ENCODE results near the gene MKRN2OS.
"Not testable (repeated sequence)": the region's sequence is repeated elsewhere in the genome, so short reads cannot be mapped to it uniquely, and the experiment has no call there.

MKRN2OS gene

GRCh38 chr3:12560505-12561190 lies 15.3 kb upstream of the MKRN2OS start:
- DNase-seq = no peak

- DNase-seq = no peak
Measured at GRCh38 chr3:12559520-12559919, 14.2 kb upstream of the MKRN2OS start.

GRCh38 chr3:12558706-12559105 lies 13.4 kb upstream of the MKRN2OS start:
- no peak for DNase-seq

- DNase-seq = no peak
Measured at GRCh38 chr3:12557473-12558100, 12.3 kb upstream of the MKRN2OS start.

- peak; percentile 76 for DNase-seq
Measured at GRCh38 chr3:12556690-12557472, 11.6 kb upstream of the MKRN2OS start, which contains the start of gene MKRN2. MKRN2 (plus strand) TSS chr3:12557087; CDS start chr3:12557151, 64 bp downstream.

- no peak for DNase-seq
Measured at GRCh38 chr3:12556314-12556689, 11.0 kb upstream of the MKRN2OS start.

- DNase-seq = no peak
Measured at GRCh38 chr3:12553921-12554391, 8.7 kb upstream of the MKRN2OS start.

GRCh38 chr3:12549971-12550760 lies 4.9 kb upstream of the MKRN2OS start:
- DNase-seq = no peak

- DNase-seq = no peak
Measured at GRCh38 chr3:12544652-12545472, 437 bp downstream of the MKRN2OS start.

GRCh38 chr3:12543497-12543896 lies 1.8 kb downstream of the MKRN2OS start:
- DNase-seq = not testable (repeated sequence)

GRCh38 chr3:12541625-12542024 lies 3.7 kb downstream of the MKRN2OS start:
- DNase-seq = no peak

GRCh38 chr3:12536423-12536822 lies 8.9 kb downstream of the MKRN2OS start:
- no peak for DNase-seq

GRCh38 chr3:12532182-12532581 lies 13.1 kb downstream of the MKRN2OS start:
- no peak for DNase-seq

GRCh38 chr3:12527757-12528143 lies 17.5 kb downstream of the MKRN2OS start:
- no peak for DNase-seq

GRCh38 chr3:12522721-12523120 lies 22.6 kb downstream of the MKRN2OS start:
- DNase-seq = no peak

- DNase-seq = no peak
Measured at GRCh38 chr3:12521010-12521409, 24.3 kb downstream of the MKRN2OS start.

- DNase-seq = no peak
Measured at GRCh38 chr3:12518261-12519028, 26.9 kb downstream of the MKRN2OS start.

GRCh38 chr3:12516873-12517272 lies 28.4 kb downstream of the MKRN2OS start:
- DNase-seq = no peak

- no peak for DNase-seq
Measured at GRCh38 chr3:12515631-12516030, 29.7 kb downstream of the MKRN2OS start.

GRCh38 chr3:12513694-12514446 lies 31.4 kb downstream of the MKRN2OS start:
- DNase-seq = no peak

Measured in activated gamma-delta T cell (primary cell).